H1 (cell line): Measurements from ENCODE around the gene RPS3. TPM values are rescaled to one million over a fixed set of nuclear protein-coding genes. Genes with fewer than 3 reads are reported as not detected.

Experiments
- CTCF ChIA-PET: fragments of 300-600 bp; sonication (Branson Sonifier 250); formaldehyde crosslinking; loops from one replicate; lab custom pipeline; 2021; ENCODE audit not compliant: partially characterized antibody; lab: Charles Lee
- POLR2A ChIA-PET: fragments of 300-600 bp; sonication (Branson Sonifier 250); formaldehyde crosslinking; loops from one replicate; lab custom pipeline; 2021; ENCODE audit warnings: inconsistent platforms; ENCODE audit not compliant: partially characterized antibody; lab: Charles Lee
- DNase-seq, 2 experiments: peaks; one replicate each; pipeline versions ENCODE4 v3.0.0 to v3.0.0-alpha.2; 2010 to 2022; ENCODE audit warnings: low spot score in 2 of 2, low read depth in 1 of 2, mixed read lengths in 1 of 2
- FAIRE-seq: peaks from 2 replicates; lab custom pipeline; 2011; peaks lifted over from hg19 to GRCh38; lab: Jason Lieb, UNC
- H2AFZ ChIP-seq: 2 replicates; pipeline ENCODE4 v1.8.1; 2012; ENCODE audit warnings: low read length, inconsistent platforms
- H2AK5ac ChIP-seq: 2 replicates; pipeline ENCODE4 v1.6.1; 2013; ENCODE audit warnings: low read depth, low read length
- H2BK120ac ChIP-seq: replicated peaks from 2 replicates; pipeline ENCODE3; 2013; ENCODE audit warnings: low read depth, low read length, inconsistent platforms
- H2BK12ac ChIP-seq: 2 replicates; pipeline ENCODE4 v1.6.1; 2013; ENCODE audit warnings: low read depth, low read length
- H2BK15ac ChIP-seq: 2 replicates; pipeline ENCODE4 v1.6.1; 2013; ENCODE audit warnings: low read length
- H2BK20ac ChIP-seq: 2 replicates; pipeline ENCODE4 v1.6.1; 2013; ENCODE audit warnings: low read length
- H2BK5ac ChIP-seq: 2 replicates; pipeline ENCODE4 v1.6.1; 2013; ENCODE audit warnings: low read depth, low read length
- H3K14ac ChIP-seq: 2 replicates; pipeline ENCODE4 v1.6.1; 2013; ENCODE audit warnings: inconsistent platforms; ENCODE audit not compliant: insufficient read length
- H3K18ac ChIP-seq: 2 replicates; pipeline ENCODE4 v1.6.1; 2013; ENCODE audit warnings: low read length; ENCODE audit errors: extremely low read depth
- H3K23ac ChIP-seq: 2 replicates; pipeline ENCODE4 v1.6.1; 2013; ENCODE audit warnings: inconsistent platforms; ENCODE audit not compliant: insufficient read length
- H3K23me2 ChIP-seq: 2 replicates; pipeline ENCODE4 v1.6.1; 2013; ENCODE audit warnings: low read depth, low read length
- H3K27ac ChIP-seq: 2 replicates; pipeline ENCODE4 v1.6.1; 2011; ENCODE audit warnings: low read depth, low read length, inconsistent platforms
- H3K27me3 ChIP-seq, 4 experiments: replicated peaks in 1 of 4; 1 replicate in 1 of 4; 2 replicates in 3 of 4; pipeline versions ENCODE4 v1.6.1 to v1.8.1; 2011 to 2013; ENCODE audit warnings: low read length in 3 of 4, mild to moderate bottlenecking in 3 of 4, inconsistent platforms in 2 of 4, mixed read lengths in 2 of 4, moderate library complexity in 1 of 4; ENCODE audit not compliant: control insufficient read depth in 3 of 4, insufficient read depth in 3 of 4; ENCODE audit errors: extremely low read depth in 1 of 4
- H3K36me3 ChIP-seq, 4 experiments: 2 replicates each; pipeline versions ENCODE4 v1.6.1 to v1.8.1; 2011 to 2013; ENCODE audit warnings: mild to moderate bottlenecking in 4 of 4, low read length in 3 of 4, moderate library complexity in 2 of 4, control low read depth in 1 of 4, inconsistent platforms in 1 of 4; ENCODE audit not compliant: insufficient read depth in 4 of 4, control insufficient read depth in 2 of 4
- H3K4ac ChIP-seq: replicated peaks from 2 replicates; pipeline ENCODE3; 2013; ENCODE audit warnings: low read length, low read depth, mixed read lengths, inconsistent platforms; ENCODE audit not compliant: insufficient read length
- H3K4me1 ChIP-seq, 4 experiments: replicated peaks in 1 of 4; 1 replicate in 1 of 4; 2 replicates in 3 of 4; pipeline versions ENCODE4 v1.6.1 to v1.8.1; 2011 to 2013; ENCODE audit warnings: low read length in 3 of 4, inconsistent platforms in 2 of 4, mixed read lengths in 1 of 4; ENCODE audit not compliant: insufficient read depth in 4 of 4, control insufficient read depth in 3 of 4
- H3K4me2 ChIP-seq, 2 experiments: 2 replicates each; pipeline versions ENCODE4 v1.6.1 to v1.8.1; 2011 to 2013; ENCODE audit warnings: low read depth in 2 of 2, low read length in 2 of 2, control low read depth in 1 of 2, inconsistent platforms in 1 of 2, mild to moderate bottlenecking in 1 of 2; ENCODE audit not compliant: insufficient read depth in 1 of 2
- H3K4me3 ChIP-seq, 4 experiments: fragments of 200-600, 300-600 bp in 1 of 4; sonication (generic), shearing (Covaris generic), sonication (Bioruptor Twin) in 1 of 4; 2 replicates each; pipeline versions ENCODE4 v1.5.1 to v1.8.1; 2011 to 2016; ENCODE audit warnings: low read length in 4 of 4, low read depth in 3 of 4, control low read depth in 2 of 4, inconsistent platforms in 2 of 4, mild to moderate bottlenecking in 2 of 4, mixed read lengths in 1 of 4, moderate library complexity in 1 of 4; ENCODE audit not compliant: insufficient read depth in 2 of 4; ENCODE audit errors: extremely low read depth in 1 of 4
- H3K56ac ChIP-seq: replicated peaks from 2 replicates; pipeline ENCODE3; 2013; ENCODE audit warnings: low read depth, mild to moderate bottlenecking, mixed read lengths, low read length, inconsistent platforms; ENCODE audit not compliant: insufficient read length
- H3K79me1 ChIP-seq: 2 replicates; pipeline ENCODE4 v1.6.1; 2013; ENCODE audit warnings: low read depth, low read length, control low read depth
- H3K79me2 ChIP-seq, 2 experiments: 2 replicates each; pipeline versions ENCODE4 v1.6.1 to v1.8.1; 2012 to 2013; ENCODE audit warnings: low read length in 2 of 2, mild to moderate bottlenecking in 2 of 2, inconsistent platforms in 1 of 2; ENCODE audit not compliant: insufficient read depth in 2 of 2, control insufficient read depth in 1 of 2
- H3K9ac ChIP-seq, 4 experiments: replicated peaks in 1 of 4; 1 replicate in 1 of 4; 2 replicates in 3 of 4; pipeline versions ENCODE4 v1.6.1 to v1.8.1; 2011 to 2013; ENCODE audit warnings: low read depth in 3 of 4, low read length in 3 of 4, control low read depth in 2 of 4, mild to moderate bottlenecking in 2 of 4, moderate library complexity in 2 of 4, inconsistent platforms in 1 of 4; ENCODE audit errors: extremely low read depth in 1 of 4
- H3K9me3 ChIP-seq, 2 experiments: 2 replicates each; pipeline versions ENCODE4 v1.6.1 to v1.8.1; 2012 to 2013; ENCODE audit warnings: mild to moderate bottlenecking in 2 of 2, moderate library complexity in 2 of 2, control low read depth in 1 of 2, inconsistent platforms in 1 of 2, low read depth in 1 of 2, low read length in 1 of 2, mixed read lengths in 1 of 2; ENCODE audit not compliant: insufficient read depth in 2 of 2
- H4K20me1 ChIP-seq, 2 experiments: replicated peaks in 1 of 2; 2 replicates each; pipeline versions ENCODE3 to v1.8.1; 2011 to 2013; ENCODE audit warnings: inconsistent platforms in 2 of 2, low read length in 2 of 2, mild to moderate bottlenecking in 1 of 2; ENCODE audit not compliant: insufficient read depth in 2 of 2, control insufficient read depth in 1 of 2
- H4K5ac ChIP-seq: 2 replicates; pipeline ENCODE4 v1.6.1; 2013; ENCODE audit warnings: low read length, low read depth, mixed read lengths, inconsistent platforms; ENCODE audit not compliant: insufficient read length
- H4K8ac ChIP-seq: 2 replicates; pipeline ENCODE4 v1.8.0; 2013; ENCODE audit warnings: mild to moderate bottlenecking, moderate library complexity, low read length, inconsistent platforms; ENCODE audit not compliant: insufficient read depth; ENCODE audit errors: extremely low read depth
- H4K91ac ChIP-seq: replicated peaks from 2 replicates; pipeline ENCODE3; 2013; ENCODE audit warnings: low read length, mixed read lengths, inconsistent platforms; ENCODE audit not compliant: insufficient read length
- ATF3 ChIP-seq: IDR thresholded peaks from 2 replicates; pipeline ENCODE4 v1.6.1; 2011; ENCODE audit warnings: low read depth, mild to moderate bottlenecking, low read length; ENCODE audit not compliant: insufficient read depth
- E2F6 ChIP-seq: IDR thresholded peaks from 2 replicates; pipeline ENCODE4 v1.6.1; 2012; ENCODE audit warnings: inconsistent platforms
- FOSL1 ChIP-seq: IDR thresholded peaks from 2 replicates; pipeline ENCODE4 v1.6.1; 2011; ENCODE audit warnings: mild to moderate bottlenecking, low read depth, low read length, moderate library complexity; ENCODE audit not compliant: insufficient read depth
- JUN ChIP-seq: IDR thresholded peaks from 2 replicates; pipeline ENCODE4 v1.6.1; 2011; ENCODE audit warnings: low read depth, mild to moderate bottlenecking, improper control_type of control experiment, low read length
- MAX ChIP-seq: IDR thresholded peaks from 2 replicates; pipeline ENCODE4 v1.6.1; 2012; ENCODE audit warnings: inconsistent platforms
- POLR2AphosphoS5 ChIP-seq: IDR thresholded peaks from 2 replicates; pipeline ENCODE4 v1.6.1; 2011; ENCODE audit warnings: low read depth, low read length
- RNF2 ChIP-seq: fragments of 200-900, 300-1000 bp; sonication (generic); IDR thresholded peaks from 2 replicates; pipeline ENCODE4 v1.7.1; 2016; ENCODE audit warnings: borderline replicate concordance, low read depth, mild to moderate bottlenecking, antibody characterized with exemption, low read length; ENCODE audit not compliant: poor library complexity, severe bottlenecking; ENCODE audit errors: missing control alignments
- TCF12 ChIP-seq: IDR thresholded peaks from 2 replicates; pipeline ENCODE4 v1.6.1; 2011; ENCODE audit warnings: low read depth, mild to moderate bottlenecking, low read length
- WGBS, 2 experiments: shearing (Covaris generic) in 1 of 2; methylation state at CpG; one replicate each; pipeline versions ENCODE4 v1.1.6 to v1.1.7; 2013 to 2015; ENCODE audit warnings: low lambda C conversion rate in 2 of 2, mixed read lengths in 2 of 2, inconsistent platforms in 1 of 2, low coverage in 1 of 2, missing lambda C conversion rate in 1 of 2; ENCODE audit not compliant: insufficient replicate concordance in 2 of 2, insufficient coverage in 1 of 2, insufficient read length in 1 of 2; ENCODE audit errors: extremely low coverage in 1 of 2, missing lambda C conversion rate in 1 of 2; 5-methylcytosine and 5-hydroxymethylcytosine counted together
- polyA plus RNA-seq, 7 experiments: library from polyadenylated mRNA; depleted of rRNA in 3 of 7; stranded (reverse) in 5 of 7; unstranded in 2 of 7; fragments of >200 nt in 5 of 7; fragments of 200-250 nt in 2 of 7; gene quantifications; 1 replicate in 5 of 7; 2 replicates in 1 of 7; 4 replicates in 1 of 7; pipeline versions ENCODE4 v1.2.1 to v1.2.3, GENCODE V29; 2011 to 2013; ENCODE audit warnings: missing spikeins in 2 of 7, mixed read lengths in 2 of 7
- total RNA-seq: library from RNA; stranded (reverse); fragmentation: NEBNext Ultra II Directional; extraction: Animal tissue kit (Norgen Biotek cat#: 25700); gene quantifications from 2 replicates; pipeline ENCODE4 v1.2.1, GENCODE V29; 2021

Gene RPS3
- total and polyA plus RNA-seq, 2 of the 8 experiments (the other 6 are each of a cell fraction or from before 2014, with no cell fraction given) = 3,813 to 4,194 TPM

- Histone ChIP-seq H3K4me2 (peak overlapping the region; percentile 98 to 99), H2BK5ac (peak overlapping the region; percentile 35; the same call in 1 of the 2 replicates), H3K56ac (peak overlapping the region; percentile 43), H2AFZ (peak overlapping the region; percentile 63), H3K27me3 (peaks cover 4 to 11% (median 10%) of the 10 kb centered on the region in 4 experiments; a peak in 6 of 7 replicates), H3K36me3 (no peaks in the 10 kb centered on the region), H2BK15ac (peak overlapping the region; percentile 100; the same call in 1 of the 2 replicates), H3K79me2 (peaks cover 0 to 3% of the 10 kb centered on the region in 2 experiments; a peak in 1 of 4 replicates), H3K27ac (no peak overlapping the region), H3K4me3 (peak overlapping the region; percentile 46 to 82 (median 58)), H2BK12ac (peak overlapping the region; percentile 95), H3K9me3 (no peaks in the 10 kb centered on the region), H4K20me1 (peaks cover 0 to 4% of the 10 kb centered on the region in 2 experiments), H4K91ac (peak overlapping the region; percentile 94), H3K4ac (peak overlapping the region; percentile 98), H3K79me1 (peaks cover 9% of the 10 kb centered on the region), H3K23ac (no peak overlapping the region), H3K9ac (peak overlapping the region in 2 of 4 experiments; percentile 10 to 20; a peak in 1 of 7 replicates), H4K8ac (peak overlapping the region; percentile 20; the same call in 1 of the 2 replicates), H2AK5ac (peak overlapping the region; percentile 69), H3K18ac (peak overlapping the region; percentile 33; the same call in 1 of the 2 replicates), H2BK120ac (peak overlapping the region; percentile 97), H3K23me2 (peaks cover 19% of the 10 kb centered on the region), H2BK20ac (peak overlapping the region; percentile 91), H3K4me1 (peaks cover 10 to 28% (median 15%) of the 10 kb centered on the region in 4 experiments), H3K14ac (peak overlapping the region; percentile 73), H4K5ac (peak overlapping the region; percentile 25)
- POLR2A ChIA-PET = interaction anchor here (1.1 to 6.6 kb wide), 6 partner anchors 11 to 208 kb away, joined by 3 to 72 read pairs (median 4); no protein-coding TSS in a partner anchor
- DNase-seq (peak in 1 of 2 experiments; percentile 63), FAIRE-seq (no peak)
- 19% methylated on average over 31 of the region's 47 CpGs; no CpG with 5 or more reads in 1 of the 2 experiments for WGBS, 2 experiments
- CTCF ChIA-PET = interaction anchor here (0.6 to 2.3 kb wide), 13 partner anchors 11 to 76 kb away, joined by 3 to 16 read pairs (median 4); no protein-coding TSS in a partner anchor
- TF ChIP-seq POLR2AphosphoS5 (no peak), RNF2 (peak; percentile 45), ATF3 (no peak), MAX (peak; percentile 42; the same call in 1 of the 2 replicates), TCF12 (no peak), JUN (no peak), E2F6 (0 out of 2 replicates have a peak, but pooled peaks have one; percentile 1), FOSL1 (no peak)
These were observed 48.4 kb upstream of the RPS3 start for GRCh38 chr11:75350743-75351540.
